B cell (primary cell): Measurements from ENCODE around the gene NR5A2. TPM values are rescaled to one million over a fixed set of nuclear protein-coding genes. Genes with fewer than 3 reads are reported as not detected.

Source experiments
- ATAC-seq: fragments of 200-7000 bp; cut with Tn5 transposase; one replicate; pipeline ENCODE4 v1.10.0; 2021; ENCODE audit warnings: low read depth, mild to moderate bottlenecking, moderate number of reproducible peaks, moderate library complexity
- CTCF ChIA-PET: fragments of 350-600 bp; sonication (Branson Sonifier 250); formaldehyde crosslinking; loops from one replicate; lab custom pipeline; 2021; ENCODE audit warnings: antibody characterized with exemption, inconsistent platforms; lab: Charles Lee
- POLR2A ChIA-PET: fragments of 350-600 bp; sonication (Branson Sonifier 250); formaldehyde crosslinking; loops from one replicate; lab custom pipeline; 2021; ENCODE audit warnings: antibody characterized with exemption; lab: Charles Lee
- DNase-seq: peaks from one replicate; pipeline ENCODE4 v3.0.0; 2013
- H2AFZ ChIP-seq: 2 replicates; pipeline ENCODE4 v1.6.1; 2012; ENCODE audit warnings: mild to moderate bottlenecking, low read depth, low read length; ENCODE audit not compliant: insufficient read depth, poor library complexity, severe bottlenecking
- H3K27ac ChIP-seq, 2 donors: 1 replicate in 1 of 2; 2 replicates in 1 of 2; pipeline ENCODE4 v1.5.1; 2012 to 2013; ENCODE audit warnings: low read length in 2 of 2, mild to moderate bottlenecking in 2 of 2, moderate library complexity in 1 of 2
- H3K27me3 ChIP-seq, 4 experiments: fragments of 200-600 bp in 1 of 4; sonication (generic) in 1 of 4; replicated peaks in 1 of 4; 1 replicate in 2 of 4; 2 replicates in 2 of 4; pipeline versions ENCODE4 v1.6.1 to v1.7.0; 2013 to 2016; ENCODE audit warnings: low read length in 3 of 4, mild to moderate bottlenecking in 2 of 4, mixed read lengths in 1 of 4, moderate library complexity in 1 of 4; ENCODE audit not compliant: insufficient read depth in 4 of 4, control insufficient read depth in 3 of 4; ENCODE audit errors: control extremely low read depth in 1 of 4
- H3K36me3 ChIP-seq, 2 experiments: replicated peaks in 1 of 2; 1 replicate in 1 of 2; 2 replicates in 1 of 2; pipeline versions ENCODE4 v1.6.1 to v1.7.1; 2013; ENCODE audit warnings: low read length in 1 of 2; ENCODE audit not compliant: insufficient read depth in 2 of 2, control insufficient read depth in 1 of 2; ENCODE audit errors: control extremely low read depth in 1 of 2, extremely low read depth in 1 of 2
- H3K4me1 ChIP-seq, 2 donors: fragments of 200-600 bp in 1 of 2; sonication (generic) in 1 of 2; 1 replicate in 1 of 2; 2 replicates in 1 of 2; pipeline versions ENCODE4 v1.5.1 to v1.6.1; 2013 to 2017; ENCODE audit warnings: low read length in 2 of 2; ENCODE audit not compliant: control insufficient read depth in 2 of 2, insufficient read depth in 2 of 2
- H3K4me2 ChIP-seq: replicated peaks from 2 replicates; pipeline ENCODE3; 2012; ENCODE audit warnings: mild to moderate bottlenecking, low read depth, low read length; ENCODE audit not compliant: poor library complexity, severe bottlenecking
- H3K4me3 ChIP-seq, 5 experiments: fragments of 200-600 bp in 1 of 5; sonication (generic) in 1 of 5; 1 replicate in 3 of 5; 2 replicates in 2 of 5; pipeline versions ENCODE4 v1.5.1 to v1.7.0; 2011 to 2016; ENCODE audit warnings: low read length in 4 of 5, mild to moderate bottlenecking in 4 of 5, low read depth in 2 of 5, control low read depth in 1 of 5, moderate library complexity in 1 of 5; ENCODE audit not compliant: insufficient read depth in 1 of 5; ENCODE audit errors: control extremely low read depth in 1 of 5, extremely low read depth in 1 of 5
- H3K79me2 ChIP-seq: fragments of 200-600 bp; sonication (generic); one replicate; pipeline ENCODE4 v1.6.0; 2016; ENCODE audit warnings: low read length; ENCODE audit not compliant: control insufficient read depth, insufficient read depth
- H3K9ac ChIP-seq: fragments of 200-600 bp; sonication (generic); 2 replicates; pipeline ENCODE4 v1.6.1; 2017; ENCODE audit warnings: mild to moderate bottlenecking, low read length, moderate library complexity
- H3K9me3 ChIP-seq, 3 donors: one replicate each; pipeline versions ENCODE4 v1.6.1 to v1.7.1; 2013; ENCODE audit warnings: low read length in 2 of 3; ENCODE audit not compliant: control insufficient read depth in 2 of 3, insufficient read depth in 1 of 3; ENCODE audit errors: control extremely low read depth in 1 of 3
- H4K20me1 ChIP-seq: 2 replicates; pipeline ENCODE4 v1.6.0; 2012; ENCODE audit warnings: mild to moderate bottlenecking, low read length; ENCODE audit not compliant: insufficient read depth, control insufficient read depth, poor library complexity, severe bottlenecking
- H3K27ac Mint-ChIP-seq: one replicate; pipeline ENCODE4 v1.8.0; 2021; ENCODE audit warnings: mixed read lengths
- H3K27me3 Mint-ChIP-seq: one replicate; pipeline ENCODE4 v1.8.0; 2021; ENCODE audit warnings: mixed read lengths
- H3K4me1 Mint-ChIP-seq: one replicate; pipeline ENCODE4 v1.8.0; 2021; ENCODE audit warnings: mixed read lengths
- H3K4me3 Mint-ChIP-seq: one replicate; pipeline ENCODE4 v1.8.0; 2021; ENCODE audit warnings: mixed read lengths
- H3K9me3 Mint-ChIP-seq: one replicate; pipeline ENCODE4 v1.8.0; 2022; ENCODE audit warnings: mixed read lengths; ENCODE audit not compliant: insufficient read depth
- EZH2 ChIP-seq: IDR thresholded peaks from 2 replicates; pipeline ENCODE4 v1.6.1; 2012; ENCODE audit warnings: borderline replicate concordance, low read depth, mild to moderate bottlenecking, moderate library complexity, low read length; ENCODE audit not compliant: insufficient read depth, poor library complexity, severe bottlenecking
- WGBS: methylation state at CpG from one replicate; pipeline ENCODE4 v1.1.5; 2013; ENCODE audit warnings: missing lambda C conversion rate; ENCODE audit not compliant: insufficient coverage; 5-methylcytosine and 5-hydroxymethylcytosine counted together
- intact Hi-C: fragments of 100-400 bp; cut with micrococcal nuclease; formaldehyde crosslinking; loops from one replicate; pipeline ENCODE4 v1.10.0; 2022
- polyA plus RNA-seq: library from polyadenylated mRNA; depleted of rRNA; stranded (reverse); fragments of >200 nt; gene quantifications from 2 replicates; pipeline ENCODE4 v1.2.3, GENCODE V29; 2012
- total RNA-seq, 2 donors: library from RNA; stranded (reverse); fragments of 120-200 nt in 1 of 2; gene quantifications; 1 replicate in 1 of 2; 2 replicates in 1 of 2; pipeline versions ENCODE4 v1.2.3 to v1.2.4, GENCODE V29; 2013 to 2022
- TF ChIP-seq, protein P1 (sequence below): fragments of 200-600 bp; IDR thresholded peaks from one replicate; pipeline ENCODE4 v1.8.0; 2022; ENCODE audit warnings: antibody characterized with exemption, mild to moderate bottlenecking

Gene NR5A2
- total and polyA plus RNA-seq, 2 donors (not counting 1 experiment from before 2014, with no cell fraction given): 0.07 TPM; not detected in 1

DNA sequence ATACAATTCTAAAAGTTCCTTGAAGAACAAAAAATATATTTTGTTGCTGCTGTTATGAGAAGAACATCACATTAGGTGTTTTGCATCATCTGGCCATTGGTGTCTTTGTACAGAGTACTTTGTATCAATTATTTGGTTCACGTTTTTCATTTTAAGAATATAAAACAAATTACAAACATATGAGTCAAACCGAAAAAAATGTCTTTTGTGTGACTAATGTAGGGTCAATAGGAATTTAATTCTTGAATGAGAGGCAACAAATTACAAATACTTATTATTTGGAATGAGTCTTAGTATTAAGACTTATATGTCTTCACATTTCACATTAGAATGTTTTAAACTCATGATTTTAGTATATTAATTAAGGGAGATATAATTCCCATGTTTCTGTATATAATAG lies 54.8 kb downstream of the NR5A2 start:
- no peak overlapping the region for H3K27ac ChIP-seq
- no peak overlapping the region for H2AFZ ChIP-seq
- H3K79me2 ChIP-seq: no peaks in the 10 kb centered on the region
- ATAC-seq (no peak), DNase-seq (no peak)
- no peak overlapping the region for H3K9ac ChIP-seq
- Mint-ChIP-seq H3K9me3 (no peaks in the 10 kb centered on the region), H3K27me3 (peaks cover 37% of the 10 kb centered on the region), H3K4me1 (no peaks in the 10 kb centered on the region), H3K27ac (no peak overlapping the region), H3K4me3 (no peak overlapping the region)
- H3K27me3 ChIP-seq: peaks cover 0 to 10% (median 0%) of the 10 kb centered on the region in 4 experiments
- no peak overlapping the region for H3K4me2 ChIP-seq
- H3K4me1 ChIP-seq: no peaks in the 10 kb centered on the region
- intact Hi-C loops: no loop called here
- CTCF ChIA-PET: no interaction called here
- no peak overlapping the region for H3K4me3 ChIP-seq
- POLR2A ChIA-PET: no interaction called here
- no CpG with 5 or more reads among the region's 2 CpGs for WGBS
- no peaks in the 10 kb centered on the region for H4K20me1 ChIP-seq
- H3K9me3 ChIP-seq: no peaks in the 10 kb centered on the region
- no peaks in the 10 kb centered on the region for H3K36me3 ChIP-seq
- TF ChIP-seq EZH2: no peak
- TF ChIP-seq, protein P1, sequence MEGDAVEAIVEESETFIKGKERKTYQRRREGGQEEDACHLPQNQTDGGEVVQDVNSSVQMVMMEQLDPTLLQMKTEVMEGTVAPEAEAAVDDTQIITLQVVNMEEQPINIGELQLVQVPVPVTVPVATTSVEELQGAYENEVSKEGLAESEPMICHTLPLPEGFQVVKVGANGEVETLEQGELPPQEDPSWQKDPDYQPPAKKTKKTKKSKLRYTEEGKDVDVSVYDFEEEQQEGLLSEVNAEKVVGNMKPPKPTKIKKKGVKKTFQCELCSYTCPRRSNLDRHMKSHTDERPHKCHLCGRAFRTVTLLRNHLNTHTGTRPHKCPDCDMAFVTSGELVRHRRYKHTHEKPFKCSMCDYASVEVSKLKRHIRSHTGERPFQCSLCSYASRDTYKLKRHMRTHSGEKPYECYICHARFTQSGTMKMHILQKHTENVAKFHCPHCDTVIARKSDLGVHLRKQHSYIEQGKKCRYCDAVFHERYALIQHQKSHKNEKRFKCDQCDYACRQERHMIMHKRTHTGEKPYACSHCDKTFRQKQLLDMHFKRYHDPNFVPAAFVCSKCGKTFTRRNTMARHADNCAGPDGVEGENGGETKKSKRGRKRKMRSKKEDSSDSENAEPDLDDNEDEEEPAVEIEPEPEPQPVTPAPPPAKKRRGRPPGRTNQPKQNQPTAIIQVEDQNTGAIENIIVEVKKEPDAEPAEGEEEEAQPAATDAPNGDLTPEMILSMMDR: no peak

DNA sequence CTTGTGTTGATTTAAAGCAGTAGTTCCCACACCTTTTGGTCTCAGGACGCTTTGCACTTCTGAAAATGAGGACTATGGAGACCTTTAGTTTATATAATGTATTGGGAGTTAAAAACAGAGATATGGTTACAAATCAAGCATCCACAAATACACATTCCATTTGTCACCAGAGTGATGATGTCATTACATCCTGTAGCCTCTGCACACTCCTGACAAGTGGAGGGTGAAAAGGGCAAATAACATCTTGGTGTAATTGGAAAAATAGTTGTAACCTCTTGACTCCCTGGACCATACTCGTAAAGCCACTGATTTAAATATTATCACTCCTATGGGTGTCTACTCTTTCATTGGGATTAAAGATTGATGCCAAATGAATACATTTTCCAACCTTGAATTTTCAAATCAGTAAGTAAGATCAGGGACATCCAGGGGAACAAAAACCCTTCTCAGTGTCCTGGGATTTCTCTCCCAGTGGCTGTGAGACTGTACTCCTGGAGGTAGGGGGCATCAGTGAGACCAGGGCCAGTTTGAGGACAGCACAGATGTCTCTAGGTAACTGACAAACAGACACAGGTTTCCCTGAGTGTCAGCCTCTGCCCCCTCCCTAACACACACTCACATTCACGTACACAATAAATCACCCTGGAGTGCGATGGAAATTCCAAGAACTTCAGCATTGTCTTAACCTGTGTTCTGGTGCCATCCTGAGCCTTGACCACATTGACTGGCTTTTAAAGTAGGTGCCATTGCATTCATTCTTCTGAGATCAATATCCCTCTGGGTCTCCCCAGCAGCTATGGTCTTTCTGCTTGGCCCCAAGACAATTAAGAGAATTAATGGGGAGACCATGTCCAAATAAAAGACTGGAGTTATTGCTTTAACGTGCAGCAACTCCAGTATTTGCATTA lies 63.0 kb downstream of the NR5A2 start:
- no peak overlapping the region for H3K27ac ChIP-seq
- no peaks in the 10 kb centered on the region for H3K9me3 Mint-ChIP-seq
- H3K4me1 Mint-ChIP-seq: no peaks in the 10 kb centered on the region
- no peak overlapping the region for H3K27ac Mint-ChIP-seq
- H3K4me3 Mint-ChIP-seq: no peak overlapping the region
- ATAC-seq (no peak), DNase-seq (peak; percentile 10)
- WGBS: 90% methylated on average over 2 of the region's 5 CpGs
- H3K27me3 Mint-ChIP-seq: peaks cover 18% of the 10 kb centered on the region
- H3K4me3 ChIP-seq: no peak overlapping the region
- no peaks in the 10 kb centered on the region for H3K27me3 ChIP-seq
- no peaks in the 10 kb centered on the region for H4K20me1 ChIP-seq
- CTCF ChIA-PET: interaction anchor here (0.7 to 1.1 kb wide), 3 partner anchors 217 to 399 kb away, joined by 3 to 6 read pairs (median 3); no protein-coding TSS in a partner anchor
- no peak overlapping the region for H2AFZ ChIP-seq
- H3K9ac ChIP-seq: no peak overlapping the region
- POLR2A ChIA-PET: no interaction called here
- H3K36me3 ChIP-seq: no peaks in the 10 kb centered on the region
- H3K9me3 ChIP-seq: no peaks in the 10 kb centered on the region
- intact Hi-C loops: loop anchor here (2.0 kb wide), 1 partner anchor 398 kb away; no protein-coding TSS in a partner anchor
- no peak overlapping the region for H3K4me2 ChIP-seq
- no peak for TF ChIP-seq EZH2
- TF ChIP-seq, protein P1: peak; percentile 13
- H3K79me2 ChIP-seq: no peaks in the 10 kb centered on the region
- H3K4me1 ChIP-seq: no peaks in the 10 kb centered on the region
